Chondrocyte (in vitro differentiated cells): ENCODE results near the gene CFL1. TPM values are rescaled to one million over a fixed set of nuclear protein-coding genes. Genes with fewer than 3 reads are reported as not detected.

Source experiments
- DNase-seq: peaks from one replicate; pipeline ENCODE4 v3.0.0; 2021; ENCODE audit warnings: mixed read lengths, low spot score
- H3K27ac Mint-ChIP-seq: one replicate; pipeline ENCODE4 v1.8.0; 2021; ENCODE audit warnings: mild to moderate bottlenecking, moderate library complexity, mixed read lengths; ENCODE audit not compliant: unreplicated experiment
- H3K27me3 Mint-ChIP-seq: 2 replicates; pipeline ENCODE4 v1.8.0; 2021; ENCODE audit warnings: low read depth, mixed read lengths
- H3K36me3 Mint-ChIP-seq: 2 replicates; pipeline ENCODE4 v1.8.0; 2021; ENCODE audit warnings: low read depth, mixed read lengths
- H3K4me1 Mint-ChIP-seq: 2 replicates; pipeline ENCODE4 v1.8.0; 2021; ENCODE audit warnings: low read depth, mild to moderate bottlenecking, mixed read lengths
- H3K4me3 Mint-ChIP-seq: one replicate; pipeline ENCODE4 v1.8.0; 2021; ENCODE audit warnings: mild to moderate bottlenecking, moderate library complexity, mixed read lengths; ENCODE audit not compliant: unreplicated experiment
- H3K9me3 Mint-ChIP-seq: 2 replicates; pipeline ENCODE4 v1.8.0; 2021; ENCODE audit warnings: low read depth, mixed read lengths
- total RNA-seq: library from RNA; stranded (reverse); gene quantifications from 3 replicates; pipeline ENCODE4 v1.2.1, GENCODE V29; 2021
- TF ChIP-seq, protein P1 (sequence below): fragments of 200-600 bp; sonication (generic); IDR thresholded peaks from 2 replicates; pipeline ENCODE4 v1.5.0; 2021; ENCODE audit warnings: antibody characterized with exemption, mild to moderate bottlenecking, moderate library complexity

Gene CFL1
- total RNA-seq, 1 donor from 2014 or later, result 1,222 TPM

DNA sequence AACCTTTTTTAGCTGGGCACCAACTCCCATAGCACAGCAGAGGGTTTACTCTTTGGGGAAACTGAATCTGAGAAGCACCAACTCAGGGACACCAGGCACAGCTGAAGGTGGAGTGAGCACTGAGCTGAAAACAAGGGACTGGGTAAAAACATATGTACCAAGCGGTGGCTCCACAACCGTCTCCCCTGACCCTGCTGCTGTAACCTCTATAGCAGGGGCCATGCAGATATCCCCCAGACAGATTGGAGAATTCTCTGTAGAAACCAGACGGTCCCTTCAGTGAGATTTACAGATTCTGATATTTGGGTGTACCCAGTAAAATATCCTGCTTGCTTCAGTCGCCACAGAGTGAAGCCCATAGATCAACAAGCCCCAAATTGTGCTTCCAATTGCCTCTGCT is 28.5 kb downstream of the CFL1 start:
- TF ChIP-seq, protein P1, sequence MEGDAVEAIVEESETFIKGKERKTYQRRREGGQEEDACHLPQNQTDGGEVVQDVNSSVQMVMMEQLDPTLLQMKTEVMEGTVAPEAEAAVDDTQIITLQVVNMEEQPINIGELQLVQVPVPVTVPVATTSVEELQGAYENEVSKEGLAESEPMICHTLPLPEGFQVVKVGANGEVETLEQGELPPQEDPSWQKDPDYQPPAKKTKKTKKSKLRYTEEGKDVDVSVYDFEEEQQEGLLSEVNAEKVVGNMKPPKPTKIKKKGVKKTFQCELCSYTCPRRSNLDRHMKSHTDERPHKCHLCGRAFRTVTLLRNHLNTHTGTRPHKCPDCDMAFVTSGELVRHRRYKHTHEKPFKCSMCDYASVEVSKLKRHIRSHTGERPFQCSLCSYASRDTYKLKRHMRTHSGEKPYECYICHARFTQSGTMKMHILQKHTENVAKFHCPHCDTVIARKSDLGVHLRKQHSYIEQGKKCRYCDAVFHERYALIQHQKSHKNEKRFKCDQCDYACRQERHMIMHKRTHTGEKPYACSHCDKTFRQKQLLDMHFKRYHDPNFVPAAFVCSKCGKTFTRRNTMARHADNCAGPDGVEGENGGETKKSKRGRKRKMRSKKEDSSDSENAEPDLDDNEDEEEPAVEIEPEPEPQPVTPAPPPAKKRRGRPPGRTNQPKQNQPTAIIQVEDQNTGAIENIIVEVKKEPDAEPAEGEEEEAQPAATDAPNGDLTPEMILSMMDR, result no peak
- H3K27me3 Mint-ChIP-seq, result peaks cover 5% of the 10 kb centered on the region
- no peak overlapping the region for H3K27ac Mint-ChIP-seq
- no peak overlapping the region for H3K4me3 Mint-ChIP-seq
- peaks cover 5% of the 10 kb centered on the region for H3K36me3 Mint-ChIP-seq
- H3K4me1 Mint-ChIP-seq, result peaks cover 9% of the 10 kb centered on the region
- H3K9me3 Mint-ChIP-seq, result no peaks in the 10 kb centered on the region
- DNase-seq, result peak; percentile 24

DNA sequence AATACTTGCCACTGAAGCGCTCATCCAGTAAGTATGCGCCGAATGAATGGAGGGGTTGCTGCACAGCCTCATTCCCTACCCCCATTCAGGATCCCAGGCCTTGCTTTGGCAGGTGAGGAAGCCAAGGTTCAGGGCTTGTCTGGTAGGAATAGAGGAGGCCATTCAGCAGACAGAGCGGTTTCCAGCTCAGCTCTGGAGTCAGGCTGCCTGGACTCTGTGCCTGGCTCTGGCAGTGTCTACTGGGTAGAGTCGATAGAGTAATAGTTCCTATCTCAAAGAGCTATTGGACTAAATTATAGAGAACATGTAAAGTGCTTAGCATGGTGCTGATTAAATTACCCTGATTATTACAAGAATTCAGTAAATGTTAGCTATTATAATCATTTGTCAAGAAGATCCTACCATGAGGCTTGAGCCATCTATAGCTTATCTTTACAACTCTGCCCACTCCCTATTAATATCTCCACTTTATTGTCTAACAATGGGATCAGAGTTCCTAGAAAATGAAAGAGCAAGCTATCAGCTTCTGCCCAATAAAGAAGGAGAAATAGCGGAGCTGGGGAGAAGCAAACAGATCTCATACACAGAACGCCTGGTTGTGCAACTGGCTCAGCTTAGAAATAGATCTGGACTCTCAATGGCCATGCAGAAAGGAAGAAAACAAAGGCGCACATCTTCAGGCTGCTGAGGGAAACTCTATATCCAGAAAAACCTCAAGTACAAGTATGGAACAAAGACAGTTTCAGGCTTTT is 30.8 kb downstream of the CFL1 start:
- peak; percentile 13 for DNase-seq
- Mint-ChIP-seq H3K4me1 (peaks cover 3% of the 10 kb centered on the region), H3K36me3 (no peaks in the 10 kb centered on the region), H3K4me3 (no peak overlapping the region), H3K9me3 (no peaks in the 10 kb centered on the region), H3K27me3 (no peaks in the 10 kb centered on the region), H3K27ac (no peak overlapping the region)
- TF ChIP-seq, protein P1, result no peak

DNA sequence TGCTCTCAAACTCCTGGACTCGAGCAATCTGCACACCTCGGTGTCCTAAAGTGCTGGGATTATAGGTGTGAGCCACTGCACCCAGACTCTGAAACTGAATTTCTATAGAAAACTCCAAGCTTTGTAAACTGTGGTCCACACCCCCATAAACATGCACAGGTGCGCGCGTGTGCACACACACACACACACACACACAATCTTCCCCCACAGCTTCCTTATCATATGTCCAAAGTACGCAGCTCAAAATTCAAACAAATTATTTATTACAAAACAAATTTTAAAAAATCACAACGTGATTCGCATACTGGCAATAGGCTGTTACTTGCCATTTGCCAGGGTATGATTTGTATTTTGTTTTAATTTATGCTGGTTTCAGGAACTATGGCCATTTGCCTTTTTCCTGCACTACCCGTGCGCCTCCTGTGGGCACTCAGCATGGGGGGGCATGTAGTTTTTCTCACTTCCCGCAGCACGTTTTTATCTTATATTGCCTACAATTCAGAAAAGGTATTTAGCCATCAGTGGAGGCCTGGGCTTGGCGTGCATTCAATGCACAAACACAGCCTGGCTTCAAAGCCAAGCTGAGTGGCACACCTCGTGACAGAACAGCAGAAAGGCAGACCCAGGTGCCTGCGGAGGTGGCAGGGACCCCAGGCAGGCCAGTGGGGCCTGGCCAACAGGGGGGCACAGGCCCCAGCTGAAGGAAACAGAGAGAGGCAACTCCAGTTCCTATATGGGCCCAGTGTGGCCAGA is 35.0 kb downstream of the CFL1 start:
- Mint-ChIP-seq H3K27me3 (no peaks in the 10 kb centered on the region), H3K4me3 (no peak overlapping the region), H3K4me1 (no peaks in the 10 kb centered on the region), H3K36me3 (no peaks in the 10 kb centered on the region), H3K9me3 (no peaks in the 10 kb centered on the region), H3K27ac (no peak overlapping the region)
- DNase-seq, result peak; percentile 32
- TF ChIP-seq, protein P1, result no peak

DNA sequence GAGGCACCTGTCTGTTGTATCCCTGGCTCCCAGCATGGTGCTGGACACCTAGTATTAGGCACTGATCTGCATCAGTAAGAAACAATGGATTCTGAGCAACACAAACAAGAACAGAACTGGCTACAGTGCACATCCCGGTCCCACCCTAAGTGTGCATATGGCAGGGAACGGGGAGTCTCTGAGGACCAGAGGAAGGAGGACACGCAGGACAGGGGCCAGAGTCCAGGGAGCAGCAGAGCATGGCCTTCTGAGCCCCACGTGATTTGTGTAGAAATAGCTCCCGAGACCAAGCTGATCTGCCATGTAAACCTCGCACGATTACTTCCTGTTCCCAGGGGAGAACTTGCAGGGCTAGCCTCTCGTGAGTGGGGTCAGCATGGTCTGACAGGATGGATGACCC is 36.9 kb downstream of the CFL1 start:
- Mint-ChIP-seq H3K4me1 (peaks cover 14% of the 10 kb centered on the region), H3K9me3 (no peaks in the 10 kb centered on the region), H3K4me3 (no peak overlapping the region), H3K36me3 (no peaks in the 10 kb centered on the region), H3K27ac (no peak overlapping the region), H3K27me3 (no peaks in the 10 kb centered on the region)
- TF ChIP-seq, protein P1, result no peak
- no peak for DNase-seq

DNA sequence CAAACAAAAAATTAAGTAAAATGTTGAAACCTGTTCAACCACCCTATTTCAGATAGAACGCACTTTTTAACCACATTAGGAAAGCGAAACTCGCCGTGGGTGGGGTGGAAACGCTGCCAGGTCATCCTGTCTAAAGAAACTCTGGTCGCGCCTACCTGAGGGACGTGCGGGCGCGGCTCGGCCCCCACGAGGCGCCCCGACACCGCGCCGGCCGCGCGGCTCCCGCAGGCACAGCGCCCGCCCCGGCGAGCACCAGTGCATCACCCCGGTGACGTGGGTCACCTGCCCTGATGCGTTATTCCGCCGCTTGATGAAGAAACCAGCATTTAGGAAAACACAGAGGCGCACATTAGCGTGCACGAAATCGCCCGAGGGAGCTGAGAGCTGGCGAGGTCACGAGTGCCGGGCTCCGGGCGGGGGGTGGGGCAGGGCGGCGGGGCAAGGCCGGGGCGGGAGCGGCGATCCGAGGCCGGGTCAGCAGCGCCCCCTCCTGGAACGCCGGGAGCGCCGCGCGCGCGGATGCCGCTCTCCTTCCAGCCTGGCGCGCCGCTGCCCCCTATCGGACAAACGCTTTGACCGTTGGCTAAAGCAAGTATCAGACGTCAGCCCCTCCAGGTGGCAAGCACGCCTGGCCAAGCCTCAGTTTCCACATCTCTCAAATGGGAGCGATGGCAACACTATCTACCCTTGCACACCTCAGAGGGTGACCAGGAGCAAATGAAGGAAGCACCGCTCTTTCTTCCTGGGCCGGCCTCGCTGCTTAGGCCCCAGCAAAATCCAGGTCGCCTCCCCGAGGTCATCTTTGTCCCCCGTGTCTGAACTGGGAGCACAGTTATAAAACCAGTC is 39.9 kb downstream of the CFL1 start:
- Mint-ChIP-seq H3K27ac (peak overlapping the region; percentile 83), H3K4me3 (peak overlapping the region; percentile 81), H3K36me3 (peaks cover 2% of the 10 kb centered on the region), H3K9me3 (no peaks in the 10 kb centered on the region), H3K4me1 (peaks cover 14% of the 10 kb centered on the region), H3K27me3 (no peaks in the 10 kb centered on the region)
- no peak for DNase-seq
- TF ChIP-seq, protein P1, result peak; percentile 100
